Measurements from ENCODE around the gene KY.
"Not testable (repeated sequence)": the region's sequence is repeated elsewhere in the genome, so short reads cannot be mapped to it uniquely, and the experiment has no call there.

The KY gene

DNA sequence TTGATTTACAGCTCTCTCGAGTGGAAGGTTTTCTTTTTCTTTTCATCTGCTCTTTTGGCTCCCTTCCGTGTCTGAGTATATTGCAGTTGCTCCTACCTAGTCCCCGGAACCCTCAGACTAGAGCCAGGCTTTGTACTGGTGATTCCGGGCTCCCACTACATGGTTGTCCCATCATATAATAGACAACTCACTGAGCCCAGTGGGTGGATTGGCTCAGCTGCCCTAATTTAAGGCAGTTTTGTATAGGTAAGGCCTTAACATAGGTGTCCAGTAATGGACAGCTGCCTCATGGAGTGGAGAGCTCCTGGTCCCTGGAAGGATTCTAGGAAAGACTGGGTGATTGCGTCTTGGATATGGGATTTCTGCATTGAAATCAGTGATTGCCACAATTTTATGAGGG, 58.0 kb downstream of the KY start:
- no peak for DNase-seq
- H3K36me3 ChIP-seq (replicated peaks): no peaks in the 10 kb centered on the region
- in situ Hi-C loops (cut with HindIII; ENCODE audit: low pct_ligation_motif_present, low sequenced_read_pairs): no loop called here
- no peak overlapping the region for H3K27ac ChIP-seq
- no peaks in the 10 kb centered on the region for H3K27me3 ChIP-seq (replicated peaks)
- no peak overlapping the region for H3K4me3 ChIP-seq (ENCODE audit: low read depth, low read length)
- TF ChIP-seq, protein P1, sequence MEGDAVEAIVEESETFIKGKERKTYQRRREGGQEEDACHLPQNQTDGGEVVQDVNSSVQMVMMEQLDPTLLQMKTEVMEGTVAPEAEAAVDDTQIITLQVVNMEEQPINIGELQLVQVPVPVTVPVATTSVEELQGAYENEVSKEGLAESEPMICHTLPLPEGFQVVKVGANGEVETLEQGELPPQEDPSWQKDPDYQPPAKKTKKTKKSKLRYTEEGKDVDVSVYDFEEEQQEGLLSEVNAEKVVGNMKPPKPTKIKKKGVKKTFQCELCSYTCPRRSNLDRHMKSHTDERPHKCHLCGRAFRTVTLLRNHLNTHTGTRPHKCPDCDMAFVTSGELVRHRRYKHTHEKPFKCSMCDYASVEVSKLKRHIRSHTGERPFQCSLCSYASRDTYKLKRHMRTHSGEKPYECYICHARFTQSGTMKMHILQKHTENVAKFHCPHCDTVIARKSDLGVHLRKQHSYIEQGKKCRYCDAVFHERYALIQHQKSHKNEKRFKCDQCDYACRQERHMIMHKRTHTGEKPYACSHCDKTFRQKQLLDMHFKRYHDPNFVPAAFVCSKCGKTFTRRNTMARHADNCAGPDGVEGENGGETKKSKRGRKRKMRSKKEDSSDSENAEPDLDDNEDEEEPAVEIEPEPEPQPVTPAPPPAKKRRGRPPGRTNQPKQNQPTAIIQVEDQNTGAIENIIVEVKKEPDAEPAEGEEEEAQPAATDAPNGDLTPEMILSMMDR (IDR thresholded peaks at IDR 0.05; ENCODE audit: low read depth, low read length, missing control alignments): no peak

DNA sequence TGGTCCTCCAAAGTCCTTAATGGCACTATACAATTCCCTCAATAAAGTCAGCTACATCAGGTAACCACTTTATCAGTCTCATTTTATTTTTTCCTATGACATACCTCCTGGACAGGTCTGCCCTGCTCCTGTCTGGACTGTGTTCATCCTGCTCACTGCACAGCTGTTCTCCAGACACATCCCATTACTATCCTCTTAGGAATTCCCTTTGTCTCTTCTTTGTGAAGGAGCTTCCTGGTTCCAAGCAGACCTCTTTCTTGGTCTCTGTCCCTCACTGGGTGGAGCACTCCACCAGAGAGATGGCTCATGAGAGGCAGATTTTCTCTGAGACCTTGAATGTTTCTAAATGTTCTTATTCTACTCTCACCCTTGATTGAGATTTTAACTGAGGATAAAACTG, 60.1 kb downstream of the KY start:
- in situ Hi-C loops (cut with HindIII; ENCODE audit: low pct_ligation_motif_present, low sequenced_read_pairs): no loop called here
- Histone ChIP-seq H3K36me3 (replicated peaks) (no peaks in the 10 kb centered on the region), H3K27me3 (replicated peaks) (no peaks in the 10 kb centered on the region), H3K27ac (no peak overlapping the region), H3K4me3 (ENCODE audit: low read depth, low read length) (no peak overlapping the region)
- TF ChIP-seq, protein P1 (IDR thresholded peaks at IDR 0.05; ENCODE audit: low read depth, low read length, missing control alignments): no peak
- no peak for DNase-seq

DNA sequence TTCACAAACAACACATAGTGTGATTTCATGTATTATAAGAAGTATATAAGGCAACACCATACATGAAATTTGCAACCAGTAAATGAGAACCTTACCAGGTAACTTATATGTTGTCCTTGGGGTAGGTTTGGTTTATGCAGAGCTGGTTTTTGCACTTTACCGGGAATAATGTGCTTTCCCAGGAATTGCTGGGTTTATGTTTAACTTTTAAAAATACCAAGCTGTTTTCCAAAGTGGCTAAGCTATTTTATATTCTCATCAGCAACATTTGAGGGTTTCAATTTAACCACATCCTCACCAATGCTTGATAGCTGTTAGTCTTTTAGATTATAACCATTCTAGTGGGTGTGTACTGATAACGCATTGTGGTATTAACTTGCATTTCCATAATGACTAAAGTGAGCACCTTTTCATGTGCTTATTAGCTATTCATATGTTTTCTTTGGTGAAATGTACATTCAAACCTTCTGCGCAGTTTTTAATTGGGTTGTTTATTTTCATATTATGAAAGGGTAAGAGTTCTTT, 71.6 kb downstream of the KY start:
- TF ChIP-seq, protein P1 (IDR thresholded peaks at IDR 0.05; ENCODE audit: low read depth, low read length, missing control alignments): no peak
- Histone ChIP-seq H3K27ac (no peak overlapping the region), H3K4me3 (ENCODE audit: low read depth, low read length) (no peak overlapping the region), H3K27me3 (replicated peaks) (no peaks in the 10 kb centered on the region), H3K36me3 (replicated peaks) (no peaks in the 10 kb centered on the region)
- in situ Hi-C loops (cut with HindIII; ENCODE audit: low pct_ligation_motif_present, low sequenced_read_pairs): no loop called here
- DNase-seq: no peak

DNA sequence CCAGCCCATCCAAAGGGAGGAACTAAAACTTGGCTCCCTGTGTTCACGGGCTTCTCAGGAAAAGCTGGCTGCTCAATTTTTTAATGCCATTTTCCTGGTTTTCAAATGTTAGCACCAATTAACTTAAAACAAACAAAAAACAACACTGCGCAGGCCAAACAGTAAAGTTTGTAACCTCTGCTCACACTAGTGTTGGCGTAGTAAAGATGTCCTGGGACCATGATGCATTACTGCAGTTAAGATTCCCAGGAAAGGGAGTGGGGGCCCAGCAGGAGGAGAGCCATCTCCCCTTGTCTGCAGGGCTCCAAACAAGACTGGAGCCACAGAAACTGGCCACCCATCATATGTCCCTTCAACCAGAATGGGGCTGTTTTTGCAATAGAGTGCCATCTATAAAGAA, 74.0 kb downstream of the KY start:
- Histone ChIP-seq H3K4me3 (ENCODE audit: low read depth, low read length) (no peak overlapping the region), H3K27me3 (replicated peaks) (no peaks in the 10 kb centered on the region), H3K27ac (no peak overlapping the region), H3K36me3 (replicated peaks) (no peaks in the 10 kb centered on the region)
- DNase-seq: no peak
- TF ChIP-seq, protein P1 (IDR thresholded peaks at IDR 0.05; ENCODE audit: low read depth, low read length, missing control alignments): no peak
- in situ Hi-C loops (cut with HindIII; ENCODE audit: low pct_ligation_motif_present, low sequenced_read_pairs): no loop called here

DNA sequence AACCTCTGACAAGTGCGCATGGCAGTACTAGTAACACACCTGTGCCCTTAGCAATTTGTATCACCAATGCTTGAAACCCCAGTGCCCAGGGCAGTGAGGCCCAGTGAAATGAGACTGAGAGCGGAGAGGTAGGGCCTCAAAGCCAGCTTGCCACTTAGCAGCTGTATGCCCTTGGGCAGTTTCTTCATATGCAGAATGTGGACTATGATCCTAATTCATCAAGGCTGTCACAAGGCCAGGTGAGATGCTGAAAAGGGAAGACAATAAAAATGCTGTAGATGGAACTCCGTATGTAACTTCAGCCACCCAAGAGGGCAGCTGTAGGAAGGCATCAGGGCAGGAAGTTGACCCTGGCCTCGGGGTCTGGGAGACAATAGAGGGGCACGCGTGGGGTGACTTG, 74.4 kb downstream of the KY start:
- Histone ChIP-seq H3K36me3 (replicated peaks) (no peaks in the 10 kb centered on the region), H3K27me3 (replicated peaks) (no peaks in the 10 kb centered on the region), H3K27ac (no peak overlapping the region), H3K4me3 (ENCODE audit: low read depth, low read length) (no peak overlapping the region)
- TF ChIP-seq, protein P1 (IDR thresholded peaks at IDR 0.05; ENCODE audit: low read depth, low read length, missing control alignments): no peak
- in situ Hi-C loops (cut with HindIII; ENCODE audit: low pct_ligation_motif_present, low sequenced_read_pairs): no loop called here
- no peak for DNase-seq

DNA sequence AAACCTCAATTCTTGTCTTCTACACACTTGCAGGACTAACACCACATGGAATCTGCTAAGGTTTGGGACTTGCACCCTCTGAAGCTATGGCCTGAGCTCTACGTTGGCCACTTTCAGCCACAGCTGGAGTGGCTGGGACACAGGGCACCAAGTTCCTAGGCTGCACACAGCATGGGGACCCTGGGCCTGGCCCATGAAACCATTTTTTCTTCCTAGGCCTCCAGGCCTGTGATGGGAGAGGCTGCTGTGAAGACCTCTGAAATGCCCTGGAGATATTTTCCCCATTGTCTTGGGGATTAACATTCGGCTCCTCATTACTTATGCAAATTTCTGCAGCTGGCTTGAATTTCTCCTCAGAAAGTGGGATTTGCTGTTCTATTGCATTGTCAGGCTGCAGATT, 80.9 kb downstream of the KY start:
- H3K27ac ChIP-seq; DNase-seq; in situ Hi-C loops (cut with HindIII; ENCODE audit: low pct_ligation_motif_present, low sequenced_read_pairs): not testable (repeated sequence)

More for the DNA sequence above, 80.9 kb downstream of the KY start:
- H3K36me3 ChIP-seq (replicated peaks); H3K4me3 ChIP-seq (ENCODE audit: low read depth, low read length); H3K27me3 ChIP-seq (replicated peaks): not testable (repeated sequence)

Data from brain microvascular endothelial cell (primary cell).